K562 (cell line): ENCODE data around the gene CD160. TPM values are rescaled to one million over a fixed set of nuclear protein-coding genes. Genes with fewer than 3 reads are reported as not detected.

Source experiments
- ATAC-seq: fragments of 200-7000 bp; cut with Tn5 transposase; 3 replicates; pipeline ENCODE4 v1.9.1; 2020; ENCODE audit warnings: moderate library complexity
- BruUV-seq: library from RNA; stranded (reverse); fragments of 400-500 nt; replicated peaks from 2 replicates; lab custom pipeline; 2021; lab: Mats Ljungman, UMichigan
- CTCF ChIA-PET: fragments of 300-600 bp; formaldehyde crosslinking; extraction: SDS; loops from one replicate; lab custom pipeline; 2021; ENCODE audit warnings: low intra/inter-chr PET ratio; lab: Yijun Ruan, JAX
- POLR2A ChIA-PET: fragments of 300-600, 350-650 bp; sonication (Branson Sonifier 250); formaldehyde crosslinking; extraction: SDS; loops from one replicate; lab custom pipeline; 2021; ENCODE audit warnings: antibody characterized with exemption, inconsistent platforms; lab: Yijun Ruan, JAX
- DNase-seq, 4 experiments: peaks; one replicate each; pipeline versions ENCODE4 v3.0.0 to v3.0.0-alpha.2; 2011 to 2018; ENCODE audit warnings: low spot score in 3 of 4, mixed read lengths in 3 of 4; ENCODE audit errors: extremely low read depth in 1 of 4
- FAIRE-seq: peaks from 2 replicates; lab custom pipeline; 2011; peaks lifted over from hg19 to GRCh38; lab: Jason Lieb, UNC
- H2AFZ ChIP-seq: 2 replicates; pipeline ENCODE4 v1.6.0; 2011; ENCODE audit warnings: low read depth, low read length, control low read depth, inconsistent platforms
- H3K27ac ChIP-seq: fragments of 200-600 bp; 3 replicates; pipeline ENCODE4 v1.8.0; 2011; ENCODE audit warnings: low read depth, mild to moderate bottlenecking, control low read depth, inconsistent platforms, low read length, moderate library complexity, mixed read lengths; ENCODE audit errors: extremely low read depth
- H3K27me3 ChIP-seq, 2 experiments: fragments of 300-600 bp in 1 of 2; 2 replicates in 1 of 2; 3 replicates in 1 of 2; pipeline versions ENCODE4 v1.6.0 to v1.8.0; 2011; ENCODE audit warnings: inconsistent platforms in 2 of 2, low read length in 2 of 2, mild to moderate bottlenecking in 1 of 2, mixed read lengths in 1 of 2, moderate library complexity in 1 of 2; ENCODE audit not compliant: control insufficient read depth in 2 of 2, insufficient read depth in 2 of 2
- H3K36me3 ChIP-seq: fragments of 300-600 bp; 3 replicates; pipeline ENCODE4 v1.8.0; 2011; ENCODE audit warnings: mild to moderate bottlenecking, low read length, inconsistent platforms; ENCODE audit not compliant: control insufficient read depth, insufficient read depth
- H3K4me1 ChIP-seq, 2 experiments: fragments of 200-600 bp in 1 of 2; replicated peaks in 1 of 2; 2 replicates in 1 of 2; 3 replicates in 1 of 2; pipeline versions ENCODE4 v1.5.1 to v1.8.0; 2011; ENCODE audit warnings: inconsistent platforms in 2 of 2, low read length in 2 of 2, mild to moderate bottlenecking in 1 of 2, mixed read lengths in 1 of 2, moderate library complexity in 1 of 2; ENCODE audit not compliant: control insufficient read depth in 2 of 2, insufficient read depth in 2 of 2
- H3K4me2 ChIP-seq: 2 replicates; pipeline ENCODE4 v1.6.1; 2011; ENCODE audit warnings: low read length, control low read depth, inconsistent platforms, mixed read lengths; ENCODE audit not compliant: insufficient read depth
- H3K4me3 ChIP-seq: fragments of 200-600 bp; sonication (generic), shearing (Covaris generic); 2 replicates; pipeline ENCODE4 v1.5.1; 2016; ENCODE audit warnings: control low read depth, inconsistent platforms
- H3K79me2 ChIP-seq: fragments of 200-600 bp; 3 replicates; pipeline ENCODE4 v1.8.0; 2011; ENCODE audit warnings: low read length, inconsistent platforms; ENCODE audit not compliant: control insufficient read depth, insufficient read depth
- H3K9ac ChIP-seq, 2 experiments: 2 replicates each; pipeline versions ENCODE4 v1.6.0 to v1.6.1; 2011; ENCODE audit warnings: low read depth in 2 of 2, low read length in 2 of 2, control low read depth in 1 of 2, inconsistent platforms in 1 of 2, mild to moderate bottlenecking in 1 of 2, mixed read lengths in 1 of 2; ENCODE audit not compliant: insufficient read depth in 1 of 2
- H3K9me1 ChIP-seq: one replicate; pipeline ENCODE4 v1.6.0; 2011; ENCODE audit warnings: inconsistent platforms, mild to moderate bottlenecking, low read length, moderate library complexity; ENCODE audit not compliant: control insufficient read depth, insufficient read depth
- H3K9me3 ChIP-seq: replicated peaks from 2 replicates; pipeline ENCODE4 v1.5.1; 2011; ENCODE audit warnings: low read depth, low read length, inconsistent platforms; ENCODE audit not compliant: control insufficient read depth, insufficient read depth
- H4K20me1 ChIP-seq: replicated peaks from 2 replicates; pipeline ENCODE4 v1.6.1; 2011; ENCODE audit warnings: low read length, inconsistent platforms, mixed read lengths; ENCODE audit not compliant: control insufficient read depth, insufficient read depth
- ETV5 ChIP-seq: sonication (generic); formaldehyde crosslinking; IDR thresholded peaks from 2 replicates; pipeline ENCODE4 v1.4.0; 2020; ENCODE audit warnings: low read depth, mild to moderate bottlenecking, missing genetic modification reagents
- HDAC8 ChIP-seq: fragments of 450-650 bp; IDR thresholded peaks from 2 replicates; pipeline ENCODE4 v1.6.1; 2016; ENCODE audit warnings: mild to moderate bottlenecking, missing genetic modification characterization, moderate library complexity, missing compliant biosample characterization
- HNRNPK ChIP-seq: fragments of 200-400 bp; formaldehyde crosslinking; IDR thresholded peaks from one replicate; pipeline ENCODE4 v1.6.1; 2018; ENCODE audit warnings: mild to moderate bottlenecking, low read depth, low read length; ENCODE audit not compliant: poor library complexity, severe bottlenecking
- HOXB6 ChIP-seq: fragments of 250-450 bp; sonication (Bioruptor Pico); IDR thresholded peaks from 2 replicates; pipeline ENCODE4 v1.5.1; 2022; ENCODE audit warnings: mild to moderate bottlenecking, borderline replicate concordance
- NCOA1 ChIP-seq: fragments of 450-650 bp; IDR thresholded peaks from 2 replicates; pipeline ENCODE4 v1.6.1; 2016; ENCODE audit warnings: low read depth
- SMARCC2 ChIP-seq: fragments of 450-650 bp; IDR thresholded peaks from 2 replicates; pipeline ENCODE4 v1.6.1; 2017; ENCODE audit warnings: antibody characterized with exemption, moderate library complexity, mild to moderate bottlenecking, low read depth
- SP1 ChIP-seq: sonication (generic); formaldehyde crosslinking; IDR thresholded peaks from 2 replicates; pipeline ENCODE4 v1.8.1; 2022; ENCODE audit warnings: mild to moderate bottlenecking, missing genetic modification reagents
- TCF7L2 ChIP-seq: fragments of 150-350 bp; IDR thresholded peaks from 2 replicates; pipeline ENCODE4 v1.6.1; 2016; ENCODE audit warnings: low read depth, mild to moderate bottlenecking, low read length, moderate library complexity
- TRIM28 ChIP-seq: fragments of 450-650 bp; IDR thresholded peaks from 2 replicates; pipeline ENCODE4 v1.6.1; 2017
- ZNF384 ChIP-seq: IDR thresholded peaks from 2 replicates; pipeline ENCODE4 v1.6.1; 2012; ENCODE audit warnings: low read depth, low read length, improper control_type of control experiment
- ZNF77 ChIP-seq: fragments of 250-450 bp; sonication (Bioruptor Pico); IDR thresholded peaks from 2 replicates; pipeline ENCODE4 v1.5.0; 2020
- ZNF778 ChIP-seq: fragments of 450-650 bp; formaldehyde crosslinking; IDR thresholded peaks from 2 replicates; pipeline ENCODE4 v1.4.0; 2020; ENCODE audit warnings: mild to moderate bottlenecking, moderate library complexity
- WGBS: fragments of 100-300 bp; shearing (Covaris generic); methylation state at CpG from one replicate; pipeline ENCODE4 v1.1.6; 2016; ENCODE audit warnings: low coverage, mixed read lengths; ENCODE audit not compliant: insufficient coverage; ENCODE audit errors: missing lambda C conversion rate; 5-methylcytosine and 5-hydroxymethylcytosine counted together
- in situ Hi-C: fragments of 300-500 bp; cut with MboI; formaldehyde crosslinking; loops from 4 replicates; pipeline ENCODE4 v1.15.0; 2018; ENCODE audit warnings: inconsistent platforms, mixed read lengths
- intact Hi-C: fragments of 100-400 bp; cut with micrococcal nuclease; formaldehyde crosslinking; loops from 2 replicates; pipeline ENCODE4 v1.14.2; 2022
- polyA plus RNA-seq, 8 experiments: library from polyadenylated mRNA; depleted of rRNA in 4 of 8; stranded (reverse) in 5 of 8; unstranded in 3 of 8; fragments of >200 nt; fragmentation: Nextera tagmentation in 2 of 8; fragmentation: Illumina TruSeq in 1 of 8; extraction: Ambion mirVana in 2 of 8; extraction: Trizol in 1 of 8; gene quantifications; 2 replicates each; pipeline versions ENCODE4 v1.2.1 to v1.2.3, GENCODE V29; 2011 to 2014; ENCODE audit warnings: inconsistent platforms in 1 of 8, missing spikeins in 1 of 8
- total RNA-seq, 7 experiments: library from RNA; depleted of rRNA in 6 of 7; stranded (reverse); fragments of >200 nt in 6 of 7; fragmentation: Illumina TruSeq in 2 of 7; extraction: Trizol in 2 of 7; gene quantifications; 2 replicates each; pipeline versions ENCODE4 v1.2.1 to v1.2.3, GENCODE V29; 2011 to 2021; ENCODE audit warnings: low replicate concordance in 1 of 7
- TF ChIP-seq, protein P1 (sequence below): fragments of 450-650 bp; IDR thresholded peaks from 2 replicates; pipeline ENCODE4 v1.6.1; 2014; ENCODE audit warnings: low read depth, mild to moderate bottlenecking, moderate library complexity, borderline replicate concordance
- TF ChIP-seq, protein P2 (sequence below): sonication (generic); formaldehyde crosslinking; IDR thresholded peaks from 2 replicates; pipeline ENCODE4 v1.8.0; 2022; ENCODE audit warnings: missing genetic modification reagents, mild to moderate bottlenecking, borderline replicate concordance
- TF ChIP-seq, protein P3 (sequence below), 2 experiments: fragments of 450-650 bp in 1 of 2; sonication (generic) in 1 of 2; formaldehyde crosslinking; conservative IDR thresholded peaks; 2 replicates each; pipeline versions ENCODE4 v1.4.0 to v1.8.1; 2020 to 2022; ENCODE audit warnings: mild to moderate bottlenecking in 1 of 2, missing genetic modification reagents in 1 of 2

Gene CD160
- total and polyA plus RNA-seq, 9 of the 15 experiments (the other 6 are each of a cell fraction or from before 2014, with no cell fraction given), result 0.01 TPM; not detected in 8

DNA sequence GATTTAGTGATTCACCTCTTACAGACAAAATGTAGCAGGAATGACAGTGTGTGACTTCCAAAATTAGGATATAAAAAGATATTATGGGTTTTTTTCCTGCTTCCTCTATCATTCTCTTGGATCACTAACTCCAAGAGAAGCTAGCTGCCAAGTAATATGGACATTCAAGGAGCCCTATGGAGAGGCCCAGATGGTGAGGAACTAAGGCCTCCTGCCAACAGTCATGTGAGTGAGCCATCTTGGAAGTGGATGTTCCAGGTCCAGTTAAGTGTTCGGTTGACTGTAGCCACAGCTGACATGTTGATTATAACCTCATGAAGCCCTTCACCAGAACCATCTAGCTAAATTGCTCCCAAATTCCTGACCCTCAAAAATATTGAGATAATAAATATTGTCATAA, 38.8 kb downstream of the CD160 start:
- no peak for FAIRE-seq
- in situ Hi-C loops, result no loop called here

More for the DNA sequence above, 38.8 kb downstream of the CD160 start:
- no peak overlapping the region for H3K4me2 ChIP-seq
- intact Hi-C loops, result no loop called here
- no peaks in the 10 kb centered on the region for H4K20me1 ChIP-seq
- no peaks in the 10 kb centered on the region for H3K4me1 ChIP-seq
- H3K27ac ChIP-seq, result no peak overlapping the region
- H3K4me3 ChIP-seq, result no peak overlapping the region
- no peak for ATAC-seq
- 92% methylated on average over 1 of the region's 1 CpG for WGBS
- DNase-seq, result no peak
- H3K27me3 ChIP-seq, result no peaks in the 10 kb centered on the region
- H3K9ac ChIP-seq, result no peak overlapping the region
- POLR2A ChIA-PET, result interaction anchor here (1.0 to 1.4 kb wide), 5 partner anchors 9 to 46 kb away, joined by 3 to 5 read pairs (median 4); no protein-coding TSS in a partner anchor
- H3K36me3 ChIP-seq, result peaks cover 12% of the 10 kb centered on the region; the same call in 2 of the 3 replicates
- no peak for TF ChIP-seq SP1
- TF ChIP-seq, protein P1, sequence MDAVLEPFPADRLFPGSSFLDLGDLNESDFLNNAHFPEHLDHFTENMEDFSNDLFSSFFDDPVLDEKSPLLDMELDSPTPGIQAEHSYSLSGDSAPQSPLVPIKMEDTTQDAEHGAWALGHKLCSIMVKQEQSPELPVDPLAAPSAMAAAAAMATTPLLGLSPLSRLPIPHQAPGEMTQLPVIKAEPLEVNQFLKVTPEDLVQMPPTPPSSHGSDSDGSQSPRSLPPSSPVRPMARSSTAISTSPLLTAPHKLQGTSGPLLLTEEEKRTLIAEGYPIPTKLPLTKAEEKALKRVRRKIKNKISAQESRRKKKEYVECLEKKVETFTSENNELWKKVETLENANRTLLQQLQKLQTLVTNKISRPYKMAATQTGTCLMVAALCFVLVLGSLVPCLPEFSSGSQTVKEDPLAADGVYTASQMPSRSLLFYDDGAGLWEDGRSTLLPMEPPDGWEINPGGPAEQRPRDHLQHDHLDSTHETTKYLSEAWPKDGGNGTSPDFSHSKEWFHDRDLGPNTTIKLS, result no peak
- TF ChIP-seq TCF7L2, result no peak
- TF ChIP-seq ZNF384, result no peak
- TF ChIP-seq, protein P2, sequence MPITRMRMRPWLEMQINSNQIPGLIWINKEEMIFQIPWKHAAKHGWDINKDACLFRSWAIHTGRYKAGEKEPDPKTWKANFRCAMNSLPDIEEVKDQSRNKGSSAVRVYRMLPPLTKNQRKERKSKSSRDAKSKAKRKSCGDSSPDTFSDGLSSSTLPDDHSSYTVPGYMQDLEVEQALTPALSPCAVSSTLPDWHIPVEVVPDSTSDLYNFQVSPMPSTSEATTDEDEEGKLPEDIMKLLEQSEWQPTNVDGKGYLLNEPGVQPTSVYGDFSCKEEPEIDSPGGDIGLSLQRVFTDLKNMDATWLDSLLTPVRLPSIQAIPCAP (CRISPR knock-in tag), result no peak
- no peak for TF ChIP-seq ZNF778 (CRISPR knock-in tag)
- TF ChIP-seq HOXB6, result no peak
- TF ChIP-seq HNRNPK, result no peak
- TF ChIP-seq ZNF77 (CRISPR knock-in tag), result no peak
- no peak for TF ChIP-seq TRIM28
- TF ChIP-seq, protein P3, sequence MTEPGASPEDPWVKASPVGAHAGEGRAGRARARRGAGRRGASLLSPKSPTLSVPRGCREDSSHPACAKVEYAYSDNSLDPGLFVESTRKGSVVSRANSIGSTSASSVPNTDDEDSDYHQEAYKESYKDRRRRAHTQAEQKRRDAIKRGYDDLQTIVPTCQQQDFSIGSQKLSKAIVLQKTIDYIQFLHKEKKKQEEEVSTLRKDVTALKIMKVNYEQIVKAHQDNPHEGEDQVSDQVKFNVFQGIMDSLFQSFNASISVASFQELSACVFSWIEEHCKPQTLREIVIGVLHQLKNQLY (CRISPR knock-in tag; conservative IDR thresholded peaks at IDR 0.05), result no peak
- TF ChIP-seq HDAC8, result no peak
- TF ChIP-seq NCOA1, result no peak
- TF ChIP-seq ETV5, result no peak
- TF ChIP-seq SMARCC2, result no peak
- H3K9me3 ChIP-seq, result peaks cover 6% of the 10 kb centered on the region; the same call in 1 of the 2 replicates
- BruUV-seq, result no TSS peak
- CTCF ChIA-PET, result no interaction called here
- H3K9me1 ChIP-seq, result no peaks in the 10 kb centered on the region
- no peak overlapping the region for H2AFZ ChIP-seq
- H3K79me2 ChIP-seq, result no peaks in the 10 kb centered on the region
